B cell (primary cell): ENCODE data around the gene ESYT3. TPM values are rescaled to one million over a fixed set of nuclear protein-coding genes. Genes with fewer than 3 reads are reported as not detected.

Source experiments
- ATAC-seq: fragments of 200-7000 bp; cut with Tn5 transposase; one replicate; pipeline ENCODE4 v1.10.0; 2021; ENCODE audit warnings: low read depth, mild to moderate bottlenecking, moderate number of reproducible peaks, moderate library complexity
- CTCF ChIA-PET: fragments of 350-600 bp; sonication (Branson Sonifier 250); formaldehyde crosslinking; loops from one replicate; lab custom pipeline; 2021; ENCODE audit warnings: antibody characterized with exemption, inconsistent platforms; lab: Charles Lee
- POLR2A ChIA-PET: fragments of 350-600 bp; sonication (Branson Sonifier 250); formaldehyde crosslinking; loops from one replicate; lab custom pipeline; 2021; ENCODE audit warnings: antibody characterized with exemption; lab: Charles Lee
- DNase-seq: peaks from one replicate; pipeline ENCODE4 v3.0.0; 2013
- H2AFZ ChIP-seq: 2 replicates; pipeline ENCODE4 v1.6.1; 2012; ENCODE audit warnings: mild to moderate bottlenecking, low read depth, low read length; ENCODE audit not compliant: insufficient read depth, poor library complexity, severe bottlenecking
- H3K27ac ChIP-seq, 2 donors: 1 replicate in 1 of 2; 2 replicates in 1 of 2; pipeline ENCODE4 v1.5.1; 2012 to 2013; ENCODE audit warnings: low read length in 2 of 2, mild to moderate bottlenecking in 2 of 2, moderate library complexity in 1 of 2
- H3K27me3 ChIP-seq, 4 experiments: fragments of 200-600 bp in 1 of 4; sonication (generic) in 1 of 4; replicated peaks in 1 of 4; 1 replicate in 2 of 4; 2 replicates in 2 of 4; pipeline versions ENCODE4 v1.6.1 to v1.7.0; 2013 to 2016; ENCODE audit warnings: low read length in 3 of 4, mild to moderate bottlenecking in 2 of 4, mixed read lengths in 1 of 4, moderate library complexity in 1 of 4; ENCODE audit not compliant: insufficient read depth in 4 of 4, control insufficient read depth in 3 of 4; ENCODE audit errors: control extremely low read depth in 1 of 4
- H3K36me3 ChIP-seq, 2 experiments: replicated peaks in 1 of 2; 1 replicate in 1 of 2; 2 replicates in 1 of 2; pipeline versions ENCODE4 v1.6.1 to v1.7.1; 2013; ENCODE audit warnings: low read length in 1 of 2; ENCODE audit not compliant: insufficient read depth in 2 of 2, control insufficient read depth in 1 of 2; ENCODE audit errors: control extremely low read depth in 1 of 2, extremely low read depth in 1 of 2
- H3K4me1 ChIP-seq, 2 donors: fragments of 200-600 bp in 1 of 2; sonication (generic) in 1 of 2; 1 replicate in 1 of 2; 2 replicates in 1 of 2; pipeline versions ENCODE4 v1.5.1 to v1.6.1; 2013 to 2017; ENCODE audit warnings: low read length in 2 of 2; ENCODE audit not compliant: control insufficient read depth in 2 of 2, insufficient read depth in 2 of 2
- H3K4me2 ChIP-seq: replicated peaks from 2 replicates; pipeline ENCODE3; 2012; ENCODE audit warnings: mild to moderate bottlenecking, low read depth, low read length; ENCODE audit not compliant: poor library complexity, severe bottlenecking
- H3K4me3 ChIP-seq, 5 experiments: fragments of 200-600 bp in 1 of 5; sonication (generic) in 1 of 5; 1 replicate in 3 of 5; 2 replicates in 2 of 5; pipeline versions ENCODE4 v1.5.1 to v1.7.0; 2011 to 2016; ENCODE audit warnings: low read length in 4 of 5, mild to moderate bottlenecking in 4 of 5, low read depth in 2 of 5, control low read depth in 1 of 5, moderate library complexity in 1 of 5; ENCODE audit not compliant: insufficient read depth in 1 of 5; ENCODE audit errors: control extremely low read depth in 1 of 5, extremely low read depth in 1 of 5
- H3K79me2 ChIP-seq: fragments of 200-600 bp; sonication (generic); one replicate; pipeline ENCODE4 v1.6.0; 2016; ENCODE audit warnings: low read length; ENCODE audit not compliant: control insufficient read depth, insufficient read depth
- H3K9ac ChIP-seq: fragments of 200-600 bp; sonication (generic); 2 replicates; pipeline ENCODE4 v1.6.1; 2017; ENCODE audit warnings: mild to moderate bottlenecking, low read length, moderate library complexity
- H3K9me3 ChIP-seq, 3 donors: one replicate each; pipeline versions ENCODE4 v1.6.1 to v1.7.1; 2013; ENCODE audit warnings: low read length in 2 of 3; ENCODE audit not compliant: control insufficient read depth in 2 of 3, insufficient read depth in 1 of 3; ENCODE audit errors: control extremely low read depth in 1 of 3
- H4K20me1 ChIP-seq: 2 replicates; pipeline ENCODE4 v1.6.0; 2012; ENCODE audit warnings: mild to moderate bottlenecking, low read length; ENCODE audit not compliant: insufficient read depth, control insufficient read depth, poor library complexity, severe bottlenecking
- H3K27ac Mint-ChIP-seq: one replicate; pipeline ENCODE4 v1.8.0; 2021; ENCODE audit warnings: mixed read lengths
- H3K27me3 Mint-ChIP-seq: one replicate; pipeline ENCODE4 v1.8.0; 2021; ENCODE audit warnings: mixed read lengths
- H3K4me1 Mint-ChIP-seq: one replicate; pipeline ENCODE4 v1.8.0; 2021; ENCODE audit warnings: mixed read lengths
- H3K4me3 Mint-ChIP-seq: one replicate; pipeline ENCODE4 v1.8.0; 2021; ENCODE audit warnings: mixed read lengths
- H3K9me3 Mint-ChIP-seq: one replicate; pipeline ENCODE4 v1.8.0; 2022; ENCODE audit warnings: mixed read lengths; ENCODE audit not compliant: insufficient read depth
- EZH2 ChIP-seq: IDR thresholded peaks from 2 replicates; pipeline ENCODE4 v1.6.1; 2012; ENCODE audit warnings: borderline replicate concordance, low read depth, mild to moderate bottlenecking, moderate library complexity, low read length; ENCODE audit not compliant: insufficient read depth, poor library complexity, severe bottlenecking
- WGBS: methylation state at CpG from one replicate; pipeline ENCODE4 v1.1.5; 2013; ENCODE audit warnings: missing lambda C conversion rate; ENCODE audit not compliant: insufficient coverage; 5-methylcytosine and 5-hydroxymethylcytosine counted together
- intact Hi-C: fragments of 100-400 bp; cut with micrococcal nuclease; formaldehyde crosslinking; loops from one replicate; pipeline ENCODE4 v1.10.0; 2022
- polyA plus RNA-seq: library from polyadenylated mRNA; depleted of rRNA; stranded (reverse); fragments of >200 nt; gene quantifications from 2 replicates; pipeline ENCODE4 v1.2.3, GENCODE V29; 2012
- total RNA-seq, 2 donors: library from RNA; stranded (reverse); fragments of 120-200 nt in 1 of 2; gene quantifications; 1 replicate in 1 of 2; 2 replicates in 1 of 2; pipeline versions ENCODE4 v1.2.3 to v1.2.4, GENCODE V29; 2013 to 2022
- TF ChIP-seq, protein P1 (sequence below): fragments of 200-600 bp; IDR thresholded peaks from one replicate; pipeline ENCODE4 v1.8.0; 2022; ENCODE audit warnings: antibody characterized with exemption, mild to moderate bottlenecking

Gene ESYT3
- total and polyA plus RNA-seq, 2 donors (not counting 1 experiment from before 2014, with no cell fraction given): not detected

- H2AFZ ChIP-seq: no peak overlapping the region
- no peak overlapping the region for H3K27ac ChIP-seq
- no peaks in the 10 kb centered on the region for H3K36me3 ChIP-seq
- no peaks in the 10 kb centered on the region for H3K4me1 ChIP-seq
- H4K20me1 ChIP-seq: no peaks in the 10 kb centered on the region
- ChIA-PET CTCF (interaction anchor here (1.1 to 1.5 kb wide), 2 partner anchors 22 to 526 kb away, joined by 3 read pairs; no protein-coding TSS in a partner anchor), POLR2A (no interaction called here)
- WGBS: 88% methylated on average over 10 of the region's 12 CpGs
- no peaks in the 10 kb centered on the region for H3K79me2 ChIP-seq
- intact Hi-C loops: no loop called here
- no peak overlapping the region for H3K4me2 ChIP-seq
- Mint-ChIP-seq H3K4me1 (no peaks in the 10 kb centered on the region), H3K27ac (no peak overlapping the region), H3K27me3 (peaks cover 44% of the 10 kb centered on the region), H3K4me3 (no peak overlapping the region), H3K9me3 (no peaks in the 10 kb centered on the region)
- H3K4me3 ChIP-seq: no peak overlapping the region
- H3K9ac ChIP-seq: no peak overlapping the region
- no peaks in the 10 kb centered on the region for H3K9me3 ChIP-seq
- DNase-seq (no peak), ATAC-seq (no peak)
- no peak for TF ChIP-seq EZH2
- TF ChIP-seq, protein P1, sequence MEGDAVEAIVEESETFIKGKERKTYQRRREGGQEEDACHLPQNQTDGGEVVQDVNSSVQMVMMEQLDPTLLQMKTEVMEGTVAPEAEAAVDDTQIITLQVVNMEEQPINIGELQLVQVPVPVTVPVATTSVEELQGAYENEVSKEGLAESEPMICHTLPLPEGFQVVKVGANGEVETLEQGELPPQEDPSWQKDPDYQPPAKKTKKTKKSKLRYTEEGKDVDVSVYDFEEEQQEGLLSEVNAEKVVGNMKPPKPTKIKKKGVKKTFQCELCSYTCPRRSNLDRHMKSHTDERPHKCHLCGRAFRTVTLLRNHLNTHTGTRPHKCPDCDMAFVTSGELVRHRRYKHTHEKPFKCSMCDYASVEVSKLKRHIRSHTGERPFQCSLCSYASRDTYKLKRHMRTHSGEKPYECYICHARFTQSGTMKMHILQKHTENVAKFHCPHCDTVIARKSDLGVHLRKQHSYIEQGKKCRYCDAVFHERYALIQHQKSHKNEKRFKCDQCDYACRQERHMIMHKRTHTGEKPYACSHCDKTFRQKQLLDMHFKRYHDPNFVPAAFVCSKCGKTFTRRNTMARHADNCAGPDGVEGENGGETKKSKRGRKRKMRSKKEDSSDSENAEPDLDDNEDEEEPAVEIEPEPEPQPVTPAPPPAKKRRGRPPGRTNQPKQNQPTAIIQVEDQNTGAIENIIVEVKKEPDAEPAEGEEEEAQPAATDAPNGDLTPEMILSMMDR: no peak
- H3K27me3 ChIP-seq: peaks cover 0 to 6% (median 3%) of the 10 kb centered on the region in 4 experiments
Measured at GRCh38 chr3:138395865-138396751, 38.3 kb upstream of the ESYT3 start.

- Histone ChIP-seq H3K27me3 (peaks cover 0 to 8% (median 3%) of the 10 kb centered on the region in 4 experiments), H4K20me1 (no peaks in the 10 kb centered on the region), H3K9me3 (no peaks in the 10 kb centered on the region), H3K4me2 (no peak overlapping the region), H3K4me3 (no peak overlapping the region), H3K4me1 (no peaks in the 10 kb centered on the region), H3K36me3 (no peaks in the 10 kb centered on the region), H3K9ac (no peak overlapping the region), H3K27ac (no peak overlapping the region), H2AFZ (no peak overlapping the region), H3K79me2 (no peaks in the 10 kb centered on the region)
- Mint-ChIP-seq H3K4me1 (no peaks in the 10 kb centered on the region), H3K4me3 (no peak overlapping the region), H3K27ac (no peak overlapping the region), H3K9me3 (no peaks in the 10 kb centered on the region), H3K27me3 (peaks cover 46% of the 10 kb centered on the region)
- TF ChIP-seq EZH2: no peak
- TF ChIP-seq, protein P1: no peak
- ATAC-seq: no peak
- DNase-seq: no peak
- CTCF ChIA-PET: interaction anchor here (0.5 to 1.5 kb wide), 4 partner anchors 21 to 525 kb away, joined by 3 to 4 read pairs (median 3); no protein-coding TSS in a partner anchor
- 91% methylated on average over 13 of the region's 14 CpGs for WGBS
- intact Hi-C loops: no loop called here
- POLR2A ChIA-PET: no interaction called here
Measured at GRCh38 chr3:138396752-138397410, 37.5 kb upstream of the ESYT3 start.
